Measurements from ENCODE around the gene CCDC93.

CCDC93 gene

GRCh38 chr2:118013724-118014491 is at the start of gene CCDC93:
CCDC93 (minus strand) TSS chr2:118014070; CDS start chr2:118013995, 75 bp downstream.
- DNase-seq (ENCODE audit: low read depth, low spot score), result peak; percentile 43

GRCh38 chr2:118062669-118063068 is 48.8 kb upstream of the CCDC93 start:
- DNase-seq (ENCODE audit: low read depth, low spot score), result no peak

GRCh38 chr2:118062048-118062447 is 48.2 kb upstream of the CCDC93 start:
- DNase-seq (ENCODE audit: low read depth, low spot score), result no peak

GRCh38 chr2:118061135-118061955 is 47.5 kb upstream of the CCDC93 start:
- no peak for DNase-seq (ENCODE audit: low read depth, low spot score)

GRCh38 chr2:118059919-118060478 is 46.1 kb upstream of the CCDC93 start:
- DNase-seq (ENCODE audit: low read depth, low spot score), result no peak

GRCh38 chr2:118058951-118059350 is 45.1 kb upstream of the CCDC93 start:
- no peak for DNase-seq (ENCODE audit: low read depth, low spot score)

- no peak for DNase-seq (ENCODE audit: low read depth, low spot score)
Observed at GRCh38 chr2:118056801-118057200, 42.9 kb upstream of the CCDC93 start.

GRCh38 chr2:118056165-118056534 is 42.3 kb upstream of the CCDC93 start:
- no peak for DNase-seq (ENCODE audit: low read depth, low spot score)

- no peak for DNase-seq (ENCODE audit: low read depth, low spot score)
Observed at GRCh38 chr2:118055512-118056164, 41.8 kb upstream of the CCDC93 start.

- no peak for DNase-seq (ENCODE audit: low read depth, low spot score)
Observed at GRCh38 chr2:118054213-118055008, 40.5 kb upstream of the CCDC93 start.

- no peak for DNase-seq (ENCODE audit: low read depth, low spot score)
Observed at GRCh38 chr2:118053681-118054080, 39.8 kb upstream of the CCDC93 start.

GRCh38 chr2:118052474-118052873 is 38.6 kb upstream of the CCDC93 start:
- DNase-seq (ENCODE audit: low read depth, low spot score), result no peak

- no peak for DNase-seq (ENCODE audit: low read depth, low spot score)
Observed at GRCh38 chr2:118051826-118052358, 38.0 kb upstream of the CCDC93 start.

GRCh38 chr2:118050974-118051373 is 37.1 kb upstream of the CCDC93 start:
- no peak for DNase-seq (ENCODE audit: low read depth, low spot score)

- no peak for DNase-seq (ENCODE audit: low read depth, low spot score)
Observed at GRCh38 chr2:118050386-118050785, 36.5 kb upstream of the CCDC93 start.

- DNase-seq (ENCODE audit: low read depth, low spot score), result no peak
Observed at GRCh38 chr2:118049816-118050140, 35.9 kb upstream of the CCDC93 start.

- DNase-seq (ENCODE audit: low read depth, low spot score), result no peak
Observed at GRCh38 chr2:118049140-118049815, 35.4 kb upstream of the CCDC93 start.

- DNase-seq (ENCODE audit: low read depth, low spot score), result no peak
Observed at GRCh38 chr2:118048401-118048800, 34.5 kb upstream of the CCDC93 start.

- no peak for DNase-seq (ENCODE audit: low read depth, low spot score)
Observed at GRCh38 chr2:118047380-118047826, 33.5 kb upstream of the CCDC93 start.

GRCh38 chr2:118046634-118047210 is 32.9 kb upstream of the CCDC93 start:
- no peak for DNase-seq (ENCODE audit: low read depth, low spot score)
